ENCODE measurements around the gene PITRM1.

- TF ChIP-seq EP300 (conservative IDR thresholded peaks at IDR 0.05; ENCODE audit: poor library complexity, severe bottlenecking) = no peak
- TF ChIP-seq CTCF (IDR thresholded peaks at IDR 0.05; ENCODE audit: poor library complexity, severe bottlenecking) = no peak
- no peak for TF ChIP-seq EZH2 (IDR thresholded peaks at IDR 0.05; ENCODE audit: borderline replicate concordance, insufficient read depth, low read length, poor library complexity, severe bottlenecking)
- no peak for TF ChIP-seq POLR2AphosphoS5 (IDR thresholded peaks at IDR 0.05)
- TF ChIP-seq RAD21 (conservative IDR thresholded peaks at IDR 0.05) = no peak
- no peak for TF ChIP-seq REST (IDR thresholded peaks at IDR 0.05; ENCODE audit: borderline replicate concordance)
- no peak for TF ChIP-seq MXI1 (conservative IDR thresholded peaks at IDR 0.05; ENCODE audit: poor library complexity, severe bottlenecking)
- TF ChIP-seq TAF1 (IDR thresholded peaks at IDR 0.05; ENCODE audit: low read depth) = no peak
- no peak for TF ChIP-seq SMC3 (conservative IDR thresholded peaks at IDR 0.05; ENCODE audit: poor library complexity)
Measured at GRCh38 chr10:3128379-3129130, 44.0 kb downstream of the PITRM1 start.

Measured in neural cell (in vitro differentiated cells).